HG03354 (cell line): Measurements from ENCODE around the gene TAX1BP1.

Source experiments
- ATAC-seq: cut with Tn5 transposase; IDR thresholded peaks from one replicate; pipeline ENCODE4 v1.9.1; 2021; ENCODE audit warnings: mild to moderate bottlenecking; ENCODE audit not compliant: unreplicated experiment, poor library complexity, severe bottlenecking

TAX1BP1 gene

DNA sequence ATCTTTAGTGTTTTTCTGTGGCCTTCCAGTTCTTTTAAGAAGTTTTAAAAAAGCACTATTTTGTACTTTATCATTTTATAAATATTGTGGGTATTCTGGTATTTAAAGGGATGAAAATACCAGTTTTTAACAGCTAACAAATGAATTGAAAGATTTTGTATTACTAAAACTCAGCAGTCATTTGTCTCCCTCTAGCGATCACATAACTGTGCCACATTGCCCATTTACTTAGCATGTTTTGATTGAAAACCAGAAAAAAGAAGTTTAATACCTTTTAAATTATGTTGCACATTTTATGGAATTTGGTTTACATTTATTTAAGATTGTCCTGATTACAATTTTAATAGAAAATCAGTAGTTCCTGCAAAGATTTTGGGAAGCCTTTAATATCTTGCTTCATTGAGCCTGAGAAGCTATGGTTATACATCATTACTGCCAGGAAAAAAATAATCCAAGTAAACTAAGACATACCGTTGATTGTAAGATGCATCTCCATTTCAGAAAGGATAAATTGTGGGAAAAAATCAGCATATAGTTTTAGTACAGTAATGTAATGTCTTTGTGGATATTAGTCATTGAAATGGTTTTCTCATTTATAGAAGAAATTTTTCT lies 34.9 kb downstream of the TAX1BP1 start:
- no peak for ATAC-seq

DNA sequence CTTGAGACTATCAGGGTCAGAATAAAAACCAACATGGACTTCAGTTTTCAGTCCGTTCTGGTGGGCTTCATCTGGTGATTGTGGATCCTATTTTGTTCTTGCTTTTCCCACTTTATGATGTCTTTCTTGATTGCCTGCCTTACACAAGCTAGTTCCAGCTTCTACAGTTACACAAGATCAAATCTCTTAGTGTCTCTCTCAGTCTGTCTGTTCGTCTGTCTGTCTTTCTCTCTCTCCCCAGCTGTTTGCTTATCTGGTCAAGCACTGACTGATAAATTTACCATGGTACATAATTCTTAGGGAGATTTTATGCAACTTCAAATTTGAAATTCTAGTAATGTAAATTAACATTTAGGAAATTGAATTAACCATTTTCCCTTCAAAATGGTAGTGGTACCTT lies 35.8 kb downstream of the TAX1BP1 start:
- no peak for ATAC-seq

GRCh38 chr7:27777662-27778061 lies 37.7 kb downstream of the TAX1BP1 start:
- no peak for ATAC-seq

- ATAC-seq = no peak
These were observed 39.9 kb downstream of the TAX1BP1 start for GRCh38 chr7:27779873-27780272.

- no peak for ATAC-seq
These were observed 41.2 kb downstream of the TAX1BP1 start for GRCh38 chr7:27781188-27781587.

- no peak for ATAC-seq
These were observed 42.9 kb downstream of the TAX1BP1 start for GRCh38 chr7:27782849-27783248.

DNA sequence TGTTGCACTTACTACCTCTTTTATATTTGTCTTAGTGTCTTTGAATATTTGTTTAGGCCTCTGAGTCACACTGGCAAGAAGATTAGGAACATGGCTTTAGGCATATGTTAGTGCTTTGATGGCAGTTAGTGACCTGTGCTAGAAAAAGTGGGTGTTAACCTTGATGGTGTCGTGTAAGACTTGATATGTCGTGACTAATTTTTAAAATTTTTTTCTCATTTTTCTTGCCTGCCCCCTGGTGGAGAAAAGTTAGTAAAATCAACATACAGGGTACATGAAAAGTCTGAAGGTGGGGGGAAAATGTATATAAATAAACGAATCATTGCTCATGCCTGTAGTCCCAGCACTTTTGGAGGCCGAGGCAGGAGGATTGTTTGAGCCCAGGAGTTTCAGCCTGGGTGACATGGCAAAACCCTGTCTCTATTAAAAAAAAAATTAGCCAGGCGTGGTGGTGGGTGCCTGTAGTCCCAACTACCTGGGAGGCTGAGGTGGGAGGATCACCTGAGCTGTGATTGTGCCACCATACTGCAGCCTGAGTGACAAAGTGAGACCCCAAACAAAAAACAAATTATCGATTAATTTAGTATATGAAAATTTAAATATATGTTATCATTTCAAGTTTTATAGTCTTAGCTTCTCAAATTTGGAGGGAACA lies 44.6 kb downstream of the TAX1BP1 start:
- ATAC-seq = no peak

DNA sequence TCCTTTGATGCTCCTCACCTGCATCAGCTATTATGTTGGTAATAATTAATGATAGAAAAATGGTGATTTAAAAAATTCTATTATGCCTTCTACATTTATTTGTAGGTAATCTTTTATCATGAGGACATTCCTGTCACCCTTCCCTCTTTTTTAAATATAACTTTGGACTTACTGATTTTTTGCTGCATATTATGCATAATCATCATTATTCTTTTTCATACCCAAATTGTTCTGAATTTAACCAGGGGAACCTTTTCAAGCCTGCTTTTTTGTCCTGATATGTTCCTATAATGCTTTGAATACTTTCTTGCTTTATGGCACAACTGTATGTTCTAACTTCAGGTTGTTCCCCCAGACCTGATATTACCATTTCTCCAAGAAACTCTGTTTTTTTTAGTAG lies 48.5 kb downstream of the TAX1BP1 start:
- ATAC-seq = no peak

GRCh38 chr7:27793780-27794179 lies 53.8 kb downstream of the TAX1BP1 start:
- ATAC-seq = no peak

DNA sequence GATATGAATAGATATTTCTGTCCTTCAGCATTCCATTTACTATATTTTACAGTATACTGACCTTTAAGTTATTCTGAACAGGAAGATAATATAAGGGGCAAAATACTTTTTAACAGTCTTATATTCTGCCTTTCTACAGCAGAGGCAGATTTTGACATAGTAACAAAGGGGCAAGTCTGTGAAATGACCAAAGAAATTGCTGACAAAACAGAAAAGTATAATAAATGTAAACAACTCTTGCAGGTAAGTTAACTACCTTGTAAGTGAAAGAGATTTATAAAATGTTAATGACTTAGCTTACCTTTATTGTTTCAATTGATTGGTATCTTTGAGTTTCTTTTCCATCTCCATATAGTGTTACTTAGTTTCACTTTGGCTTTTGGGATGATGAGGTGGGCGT lies 56.0 kb downstream of the TAX1BP1 start:
- no peak for ATAC-seq

DNA sequence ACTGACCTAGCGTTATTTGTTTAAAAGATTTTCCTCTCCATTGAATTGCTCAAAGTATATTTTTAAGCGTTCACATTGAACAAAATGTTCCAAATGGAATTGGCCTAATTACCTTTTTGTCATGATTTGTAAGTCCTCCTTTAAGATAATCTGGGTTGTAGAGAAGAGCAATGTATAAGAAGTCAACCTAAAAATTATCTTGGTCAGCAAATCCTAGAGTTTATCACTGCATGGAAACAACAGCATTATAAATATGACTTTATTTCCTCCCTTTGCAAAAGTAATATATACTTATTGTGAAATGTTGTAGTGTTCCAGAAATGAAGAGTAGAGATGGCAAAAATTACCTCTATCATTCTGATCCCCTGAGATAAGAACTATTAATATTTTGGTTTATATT lies 59.2 kb downstream of the TAX1BP1 start:
- no peak for ATAC-seq

DNA sequence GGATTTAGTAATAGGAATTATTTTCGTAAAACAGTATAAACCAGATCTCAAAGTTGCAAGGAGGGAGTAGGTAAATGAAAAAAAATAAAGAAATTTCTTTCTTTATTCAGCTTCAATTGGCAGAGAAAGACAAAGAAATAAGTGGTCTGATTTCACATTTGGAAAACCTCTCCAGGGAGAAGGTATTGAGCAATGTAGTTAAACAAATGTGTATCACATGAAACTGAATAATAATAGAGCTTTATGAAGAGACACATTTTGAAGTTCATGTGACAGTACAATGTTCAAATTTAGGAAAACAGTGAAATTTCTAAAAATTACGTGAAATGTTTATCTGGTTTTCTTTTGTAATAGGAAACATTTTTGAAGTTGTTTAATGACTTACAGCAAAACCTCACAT lies 63.0 kb downstream of the TAX1BP1 start:
- no peak for ATAC-seq

- ATAC-seq = no peak
These were observed 64.2 kb downstream of the TAX1BP1 start for GRCh38 chr7:27804139-27804538.

DNA sequence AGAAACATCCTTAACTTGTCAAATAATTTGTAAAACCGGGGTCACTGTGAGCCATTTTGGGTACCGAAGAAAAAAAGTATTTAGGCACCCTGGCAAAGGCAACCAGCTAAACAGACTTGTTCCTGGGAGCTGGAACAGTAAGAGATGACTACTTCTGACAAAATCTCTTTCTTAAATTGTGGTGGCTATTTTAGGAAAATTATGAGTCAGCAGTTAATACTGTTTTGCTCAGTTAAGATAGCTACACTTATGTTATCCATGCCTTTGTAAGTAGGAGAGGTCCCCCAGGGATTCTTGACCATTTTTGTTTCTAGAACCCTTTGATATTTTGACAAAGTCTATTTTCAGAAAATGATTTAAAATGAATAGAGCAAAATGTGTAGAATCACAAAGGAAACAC lies 68.7 kb downstream of the TAX1BP1 start:
- ATAC-seq = no peak

DNA sequence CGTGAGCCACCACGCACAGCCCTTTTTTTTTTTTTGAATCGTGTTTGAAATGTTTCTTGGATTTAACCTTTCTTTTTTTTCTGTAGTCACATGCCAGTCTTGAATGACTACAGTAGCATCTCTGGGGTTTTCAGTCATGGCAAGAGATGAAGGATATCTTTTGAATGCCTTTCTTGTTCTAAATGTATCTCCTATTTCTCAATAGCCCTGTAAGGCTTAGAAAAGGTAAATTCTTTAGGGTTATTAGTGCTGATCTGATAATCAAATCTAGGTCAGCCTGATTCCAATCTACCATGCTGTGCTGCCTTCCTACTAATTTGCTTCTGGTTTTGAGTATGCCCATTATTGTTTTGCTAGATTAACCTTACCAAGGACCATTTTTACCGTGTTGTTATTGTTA lies 70.2 kb downstream of the TAX1BP1 start:
- no peak for ATAC-seq

DNA sequence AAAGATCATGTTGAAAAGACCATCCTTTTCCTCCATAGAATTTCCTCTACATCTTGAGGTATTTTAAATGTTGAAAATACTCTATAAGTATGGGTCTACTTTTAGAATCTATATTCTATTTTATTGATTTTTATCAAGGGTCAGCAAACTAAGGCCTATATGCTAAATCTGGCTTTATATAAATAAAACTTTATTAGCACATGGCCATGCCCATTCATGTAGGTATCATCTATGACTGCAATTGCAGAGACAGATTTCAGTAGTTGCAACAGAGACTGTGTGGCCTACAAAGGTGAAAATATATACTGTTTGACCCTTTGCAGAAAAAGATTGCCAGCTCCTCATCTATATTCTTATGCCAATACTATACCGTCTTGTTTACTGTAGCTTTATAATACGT lies 72.7 kb downstream of the TAX1BP1 start:
- no peak for ATAC-seq

DNA sequence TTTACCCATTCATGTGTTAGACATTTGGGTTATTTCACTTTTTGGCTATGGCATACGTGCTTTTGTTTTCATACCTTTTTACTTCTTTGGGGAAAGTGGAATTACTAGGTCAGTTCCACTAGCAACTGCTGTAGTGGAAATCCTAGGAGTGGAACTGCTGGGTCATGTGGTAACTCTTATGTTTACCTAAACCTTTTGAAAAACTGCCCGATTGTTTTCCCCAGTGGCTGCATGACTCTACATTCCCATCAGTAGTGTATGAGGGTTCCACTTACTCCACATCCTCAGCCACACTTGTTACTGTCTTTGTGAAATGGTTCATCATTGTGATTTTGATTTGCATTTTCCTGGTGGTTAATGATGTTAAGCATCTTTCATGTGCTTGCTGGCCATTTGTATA lies 82.3 kb downstream of the TAX1BP1 start:
- no peak for ATAC-seq

GRCh38 chr7:27825891-27826290 lies 85.9 kb downstream of the TAX1BP1 start:
- no peak for ATAC-seq

- ATAC-seq = no peak
These were observed 86.4 kb downstream of the TAX1BP1 start for GRCh38 chr7:27826357-27826756.

- ATAC-seq = no peak
These were observed 94.4 kb downstream of the TAX1BP1 start for GRCh38 chr7:27834179-27834921.

DNA sequence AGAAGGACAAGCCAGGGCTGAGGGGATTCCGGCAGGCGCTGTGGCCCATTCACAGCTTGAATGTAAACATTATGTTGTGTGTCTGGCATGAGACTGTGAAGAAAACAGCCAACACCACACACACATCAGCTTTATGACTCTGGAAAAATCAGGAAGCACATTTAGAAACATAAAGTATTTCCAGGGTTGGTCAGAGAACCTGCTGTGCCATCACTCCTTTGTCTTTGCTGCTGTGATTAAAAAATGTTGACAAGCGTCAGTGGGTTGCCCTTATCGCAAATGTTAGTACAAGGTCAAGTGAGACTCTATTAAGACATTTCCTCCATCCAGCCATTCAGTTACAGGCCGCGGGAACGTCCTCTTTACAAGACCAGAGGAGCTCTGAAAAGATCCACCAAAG lies 95.4 kb downstream of the TAX1BP1 start:
- no peak for ATAC-seq
